ENCODE data around the gene RMDN2. TPM values are rescaled to one million over a fixed set of nuclear protein-coding genes. Genes with fewer than 3 reads are reported as not detected.
"Not testable (repeated sequence)": the region's sequence is repeated elsewhere in the genome, so short reads cannot be mapped to it uniquely, and the experiment has no call there.

Gene RMDN2
- total and polyA plus RNA-seq, 2 donors, result 8.9 to 12.0 TPM

- not testable (repeated sequence) for H3K27me3 ChIP-seq (ENCODE audit: control insufficient read depth in 2 of 2, insufficient read depth in 1 of 2, low read length in 1 of 2); H3K36me3 ChIP-seq (ENCODE audit: control insufficient read depth in 2 of 2, insufficient read depth in 2 of 2, low read length in 1 of 2); H3K27ac ChIP-seq (ENCODE audit: low read depth in 1 of 2, low read length in 1 of 2); DNase-seq (ENCODE audit: low read depth in 6 of 9, low spot score in 9 of 9); H3K4me3 ChIP-seq (ENCODE audit: low read length in 2 of 2); H3K4me1 ChIP-seq (ENCODE audit: control insufficient read depth in 2 of 2, insufficient read depth in 2 of 2, low read length in 2 of 2); H3K9me3 ChIP-seq (ENCODE audit: control insufficient read depth in 2 of 2, insufficient read depth in 1 of 2, low read length in 1 of 2)
- 58% methylated on average over 1 of the region's 1 CpG for WGBS
Measured at GRCh38 chr2:37937568-37937967, 12.5 kb downstream of the RMDN2 start.

GRCh38 chr2:37941267-37941666 lies 16.2 kb downstream of the RMDN2 start:
- not testable (repeated sequence) for H3K36me3 ChIP-seq (ENCODE audit: control insufficient read depth in 2 of 2, insufficient read depth in 2 of 2, low read length in 1 of 2); H3K27me3 ChIP-seq (ENCODE audit: control insufficient read depth in 2 of 2, insufficient read depth in 1 of 2, low read length in 1 of 2); H3K9me3 ChIP-seq (ENCODE audit: control insufficient read depth in 2 of 2, insufficient read depth in 1 of 2, low read length in 1 of 2); DNase-seq (ENCODE audit: low read depth in 6 of 9, low spot score in 9 of 9); H3K4me1 ChIP-seq (ENCODE audit: control insufficient read depth in 2 of 2, insufficient read depth in 2 of 2, low read length in 2 of 2); H3K4me3 ChIP-seq (ENCODE audit: low read length in 2 of 2); H3K27ac ChIP-seq (ENCODE audit: low read depth in 1 of 2, low read length in 1 of 2)
- 99% methylated on average over 8 of the region's 8 CpGs for WGBS

- Histone ChIP-seq H3K27me3 (ENCODE audit: control insufficient read depth in 2 of 2, insufficient read depth in 1 of 2, low read length in 1 of 2) (no peaks in the 10 kb centered on the region), H3K4me1 (ENCODE audit: control insufficient read depth in 2 of 2, insufficient read depth in 2 of 2, low read length in 2 of 2) (no peaks in the 10 kb centered on the region), H3K9me3 (ENCODE audit: control insufficient read depth in 2 of 2, insufficient read depth in 1 of 2, low read length in 1 of 2) (peaks cover 0 to 7% of the 10 kb centered on the region in 2 donors), H3K27ac (ENCODE audit: low read depth in 1 of 2, low read length in 1 of 2) (no peak overlapping the region), H3K36me3 (ENCODE audit: control insufficient read depth in 2 of 2, insufficient read depth in 2 of 2, low read length in 1 of 2) (no peaks in the 10 kb centered on the region), H3K4me3 (ENCODE audit: low read length in 2 of 2) (no peak overlapping the region)
- WGBS, result 98% methylated on average over 2 of the region's 2 CpGs
- no peak for DNase-seq (ENCODE audit: low read depth in 6 of 9, low spot score in 9 of 9)
Measured at GRCh38 chr2:37944268-37944667, 19.2 kb downstream of the RMDN2 start.

- Histone ChIP-seq H3K27ac (ENCODE audit: low read depth in 1 of 2, low read length in 1 of 2) (no peak overlapping the region), H3K9me3 (ENCODE audit: control insufficient read depth in 2 of 2, insufficient read depth in 1 of 2, low read length in 1 of 2) (no peaks in the 10 kb centered on the region), H3K27me3 (ENCODE audit: control insufficient read depth in 2 of 2, insufficient read depth in 1 of 2, low read length in 1 of 2) (no peaks in the 10 kb centered on the region), H3K4me3 (ENCODE audit: low read length in 2 of 2) (no peak overlapping the region), H3K36me3 (ENCODE audit: control insufficient read depth in 2 of 2, insufficient read depth in 2 of 2, low read length in 1 of 2) (no peaks in the 10 kb centered on the region), H3K4me1 (ENCODE audit: control insufficient read depth in 2 of 2, insufficient read depth in 2 of 2, low read length in 2 of 2) (no peaks in the 10 kb centered on the region)
- WGBS, result 99% methylated on average over 1 of the region's 1 CpG
- no peak for DNase-seq (ENCODE audit: low read depth in 6 of 9, low spot score in 9 of 9)
Measured at GRCh38 chr2:37947306-37947705, 22.2 kb downstream of the RMDN2 start.

GRCh38 chr2:37962018-37962739 lies 37.1 kb downstream of the RMDN2 start:
- not testable (repeated sequence) for H3K27me3 ChIP-seq (ENCODE audit: control insufficient read depth in 2 of 2, insufficient read depth in 1 of 2, low read length in 1 of 2); DNase-seq (ENCODE audit: low read depth in 6 of 9, low spot score in 9 of 9); H3K4me1 ChIP-seq (ENCODE audit: control insufficient read depth in 2 of 2, insufficient read depth in 2 of 2, low read length in 2 of 2); H3K36me3 ChIP-seq (ENCODE audit: control insufficient read depth in 2 of 2, insufficient read depth in 2 of 2, low read length in 1 of 2); H3K9me3 ChIP-seq (ENCODE audit: control insufficient read depth in 2 of 2, insufficient read depth in 1 of 2, low read length in 1 of 2); H3K27ac ChIP-seq (ENCODE audit: low read depth in 1 of 2, low read length in 1 of 2); H3K4me3 ChIP-seq (ENCODE audit: low read length in 2 of 2)
- WGBS, result 91% methylated on average over 7 of the region's 7 CpGs

GRCh38 chr2:37962740-37963121 lies 37.6 kb downstream of the RMDN2 start:
- H3K36me3 ChIP-seq (ENCODE audit: control insufficient read depth in 2 of 2, insufficient read depth in 2 of 2, low read length in 1 of 2); H3K4me1 ChIP-seq (ENCODE audit: control insufficient read depth in 2 of 2, insufficient read depth in 2 of 2, low read length in 2 of 2); H3K27me3 ChIP-seq (ENCODE audit: control insufficient read depth in 2 of 2, insufficient read depth in 1 of 2, low read length in 1 of 2); DNase-seq (ENCODE audit: low read depth in 6 of 9, low spot score in 9 of 9); H3K27ac ChIP-seq (ENCODE audit: low read depth in 1 of 2, low read length in 1 of 2); H3K4me3 ChIP-seq (ENCODE audit: low read length in 2 of 2); H3K9me3 ChIP-seq (ENCODE audit: control insufficient read depth in 2 of 2, insufficient read depth in 1 of 2, low read length in 1 of 2): not testable (repeated sequence)
- WGBS, result 88% methylated on average over 9 of the region's 9 CpGs

GRCh38 chr2:37963901-37964300 lies 38.8 kb downstream of the RMDN2 start:
- H3K27ac ChIP-seq (ENCODE audit: low read depth in 1 of 2, low read length in 1 of 2); DNase-seq (ENCODE audit: low read depth in 6 of 9, low spot score in 9 of 9); H3K4me1 ChIP-seq (ENCODE audit: control insufficient read depth in 2 of 2, insufficient read depth in 2 of 2, low read length in 2 of 2); H3K36me3 ChIP-seq (ENCODE audit: control insufficient read depth in 2 of 2, insufficient read depth in 2 of 2, low read length in 1 of 2); H3K9me3 ChIP-seq (ENCODE audit: control insufficient read depth in 2 of 2, insufficient read depth in 1 of 2, low read length in 1 of 2); H3K27me3 ChIP-seq (ENCODE audit: control insufficient read depth in 2 of 2, insufficient read depth in 1 of 2, low read length in 1 of 2); H3K4me3 ChIP-seq (ENCODE audit: low read length in 2 of 2): not testable (repeated sequence)
- 89% methylated on average over 33 of the region's 33 CpGs for WGBS

- H3K27ac ChIP-seq (ENCODE audit: low read depth in 1 of 2, low read length in 1 of 2), result no peak overlapping the region
- H3K4me1 ChIP-seq (ENCODE audit: control insufficient read depth in 2 of 2, insufficient read depth in 2 of 2, low read length in 2 of 2), result no peaks in the 10 kb centered on the region
- H3K9me3 ChIP-seq (ENCODE audit: control insufficient read depth in 2 of 2, insufficient read depth in 1 of 2, low read length in 1 of 2), result peaks cover 0 to 6% of the 10 kb centered on the region in 2 donors
- 97% methylated on average over 3 of the region's 3 CpGs for WGBS
- no peak overlapping the region for H3K4me3 ChIP-seq (ENCODE audit: low read length in 2 of 2)
- DNase-seq (ENCODE audit: low read depth in 6 of 9, low spot score in 9 of 9), result no peak
- no peaks in the 10 kb centered on the region for H3K27me3 ChIP-seq (ENCODE audit: control insufficient read depth in 2 of 2, insufficient read depth in 1 of 2, low read length in 1 of 2)
- H3K36me3 ChIP-seq (ENCODE audit: control insufficient read depth in 2 of 2, insufficient read depth in 2 of 2, low read length in 1 of 2), result no peaks in the 10 kb centered on the region
Measured at GRCh38 chr2:37966326-37966725, 41.2 kb downstream of the RMDN2 start.

GRCh38 chr2:37969731-37970130 lies 44.6 kb downstream of the RMDN2 start:
- Histone ChIP-seq H3K4me1 (ENCODE audit: control insufficient read depth in 2 of 2, insufficient read depth in 2 of 2, low read length in 2 of 2) (no peaks in the 10 kb centered on the region), H3K27me3 (ENCODE audit: control insufficient read depth in 2 of 2, insufficient read depth in 1 of 2, low read length in 1 of 2) (no peaks in the 10 kb centered on the region), H3K36me3 (ENCODE audit: control insufficient read depth in 2 of 2, insufficient read depth in 2 of 2, low read length in 1 of 2) (no peaks in the 10 kb centered on the region), H3K4me3 (ENCODE audit: low read length in 2 of 2) (no peak overlapping the region), H3K27ac (ENCODE audit: low read depth in 1 of 2, low read length in 1 of 2) (no peak overlapping the region), H3K9me3 (ENCODE audit: control insufficient read depth in 2 of 2, insufficient read depth in 1 of 2, low read length in 1 of 2) (no peaks in the 10 kb centered on the region)
- no peak for DNase-seq (ENCODE audit: low read depth in 6 of 9, low spot score in 9 of 9)

GRCh38 chr2:37971971-37972370 lies 46.9 kb downstream of the RMDN2 start:
- no peaks in the 10 kb centered on the region for H3K9me3 ChIP-seq (ENCODE audit: control insufficient read depth in 2 of 2, insufficient read depth in 1 of 2, low read length in 1 of 2)
- no peak overlapping the region for H3K27ac ChIP-seq (ENCODE audit: low read depth in 1 of 2, low read length in 1 of 2)
- 94% methylated on average over 1 of the region's 1 CpG for WGBS
- no peaks in the 10 kb centered on the region for H3K27me3 ChIP-seq (ENCODE audit: control insufficient read depth in 2 of 2, insufficient read depth in 1 of 2, low read length in 1 of 2)
- no peaks in the 10 kb centered on the region for H3K4me1 ChIP-seq (ENCODE audit: control insufficient read depth in 2 of 2, insufficient read depth in 2 of 2, low read length in 2 of 2)
- no peak overlapping the region for H3K4me3 ChIP-seq (ENCODE audit: low read length in 2 of 2)
- no peaks in the 10 kb centered on the region for H3K36me3 ChIP-seq (ENCODE audit: control insufficient read depth in 2 of 2, insufficient read depth in 2 of 2, low read length in 1 of 2)
- DNase-seq (ENCODE audit: low read depth in 6 of 9, low spot score in 9 of 9), result no peak

All from thymus (tissue), 11 donors.